Stimulated activated CD4-positive, alpha-beta T cell treated with anti-CD3 and anti-CD28 coated beads, Interleukin-1b, Interleukin-23, amount 100 ng/mL, for 4 hours (primary cell): Measurements from ENCODE around the gene NLRP1.
A peak's percentile ranks its signal among the peaks of the same experiment; 100 is the strongest.

Experiments
- DNase-seq, 2 donors: peaks; one replicate each; pipeline ENCODE4 v3.0.0-alpha.2; 2020; ENCODE audit warnings: low read depth in 2 of 2

The NLRP1 gene

DNA sequence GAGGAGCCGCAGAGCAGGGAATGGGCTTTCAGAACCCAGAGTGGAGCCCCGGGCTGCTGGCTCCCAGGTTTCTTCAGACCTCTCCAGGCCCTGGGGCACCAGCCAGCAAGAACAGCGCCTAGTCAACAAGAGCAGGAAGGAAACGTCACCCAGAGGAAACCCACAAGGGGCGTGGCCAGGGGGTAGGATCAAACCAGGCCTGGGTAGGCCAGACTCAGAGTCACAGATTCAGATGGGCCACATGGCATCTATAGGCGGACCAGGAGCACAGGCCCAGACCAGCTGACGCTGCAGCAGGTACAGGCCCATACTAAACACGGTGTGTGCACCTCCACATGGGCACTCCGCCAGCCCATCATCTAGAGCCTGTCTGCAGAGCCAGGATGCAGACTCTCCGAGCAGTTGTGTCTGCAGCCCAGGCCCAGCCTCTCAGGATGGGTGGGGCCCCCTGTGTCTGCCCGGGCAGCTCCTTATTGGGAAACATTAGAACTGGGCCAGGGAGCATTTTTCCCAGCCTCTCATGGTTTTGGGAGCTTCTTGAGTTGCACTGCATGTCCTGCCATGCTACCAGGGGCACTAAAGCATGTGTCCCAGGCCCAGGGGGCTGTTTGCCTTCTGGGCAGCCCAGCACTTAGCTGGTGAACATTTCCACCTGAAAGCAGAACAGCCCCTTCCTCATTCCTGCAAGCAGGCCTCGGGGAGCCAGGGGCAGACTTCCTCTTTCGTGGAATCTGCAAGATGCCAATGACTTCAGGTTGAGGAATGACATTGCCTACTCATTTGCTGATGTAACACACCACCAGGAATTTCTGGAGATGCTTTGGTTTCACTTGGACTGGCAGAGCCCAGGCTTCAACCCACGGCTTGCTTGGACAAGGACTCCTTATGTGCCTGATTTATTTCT lies at the start of gene NLRP1:
NLRP1 (minus strand) TSS at position 127 of the 904 bp plus-strand sequence. CDS start 552 bp downstream, outside the sequence.
- peak; percentile 85 for DNase-seq

DNA sequence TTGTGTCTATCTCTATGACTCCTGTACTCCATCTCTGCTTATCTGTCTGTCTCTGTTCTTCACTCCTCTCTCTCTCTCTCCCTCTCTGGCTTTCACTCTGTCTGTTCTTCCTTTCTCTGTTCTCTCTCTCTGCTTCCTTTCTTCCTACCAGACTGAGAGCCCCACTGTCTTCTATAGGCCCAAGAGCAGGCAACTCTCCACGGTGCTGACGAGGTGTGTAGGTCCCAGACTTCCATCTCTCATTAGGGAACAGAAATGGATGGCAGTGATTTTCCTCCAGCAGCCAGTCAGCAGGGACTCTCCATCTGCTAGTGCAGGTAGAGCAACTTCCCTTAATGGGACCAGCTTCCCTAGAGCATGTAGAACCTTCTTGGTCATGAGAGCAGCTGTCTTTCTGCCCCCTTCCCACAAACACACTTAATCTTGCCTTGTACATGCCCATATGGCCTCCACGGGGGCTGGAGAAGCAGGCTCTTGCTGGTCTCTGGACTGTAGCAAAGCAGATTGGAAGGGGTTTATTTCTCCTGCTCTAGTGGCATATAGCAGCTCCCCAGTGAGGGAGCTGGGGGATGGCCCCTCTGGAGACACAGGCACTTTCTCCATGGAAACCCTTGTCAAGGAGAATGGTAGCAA lies 47.8 kb upstream of the NLRP1 start:
- DNase-seq: no peak

DNA sequence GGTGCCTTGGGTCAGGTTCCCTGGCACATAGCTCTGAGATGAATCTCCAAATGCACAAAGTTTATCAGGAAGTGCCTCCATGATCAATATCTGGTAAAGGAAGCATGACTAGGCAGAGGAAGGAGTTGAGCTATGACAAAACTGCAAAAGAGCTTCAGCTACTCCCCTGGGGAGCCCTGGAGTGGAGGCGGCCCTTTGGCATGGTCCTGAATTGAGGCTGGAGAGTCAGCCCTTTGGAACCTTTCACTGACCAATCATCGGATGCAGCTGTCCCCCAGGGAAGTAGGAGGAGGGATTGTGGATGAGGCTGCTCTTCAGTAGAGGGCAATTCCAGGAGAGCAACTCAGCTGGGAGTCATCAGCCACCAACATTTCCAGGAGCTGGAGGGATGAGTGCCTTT lies 46.1 kb upstream of the NLRP1 start:
- no peak for DNase-seq

DNA sequence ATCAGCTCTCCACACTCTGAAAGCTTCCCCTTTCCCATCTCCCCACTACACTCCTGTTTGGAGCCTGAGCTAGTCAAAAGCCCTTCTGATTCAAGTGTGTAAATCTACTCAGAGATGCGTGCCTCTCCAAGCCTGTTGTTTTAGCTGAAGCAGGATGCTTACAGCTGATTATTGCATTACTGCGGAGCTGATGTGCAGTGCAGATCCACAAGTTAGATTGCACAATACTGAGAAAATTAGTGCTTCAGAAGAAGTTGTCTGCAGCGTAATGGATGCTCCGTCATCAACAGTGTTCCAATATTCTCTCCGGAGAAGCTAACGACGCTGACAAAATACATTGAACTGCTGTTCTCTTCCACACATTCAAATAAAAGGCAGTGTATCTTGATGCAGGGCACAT lies 44.8 kb upstream of the NLRP1 start:
- no peak for DNase-seq

DNA sequence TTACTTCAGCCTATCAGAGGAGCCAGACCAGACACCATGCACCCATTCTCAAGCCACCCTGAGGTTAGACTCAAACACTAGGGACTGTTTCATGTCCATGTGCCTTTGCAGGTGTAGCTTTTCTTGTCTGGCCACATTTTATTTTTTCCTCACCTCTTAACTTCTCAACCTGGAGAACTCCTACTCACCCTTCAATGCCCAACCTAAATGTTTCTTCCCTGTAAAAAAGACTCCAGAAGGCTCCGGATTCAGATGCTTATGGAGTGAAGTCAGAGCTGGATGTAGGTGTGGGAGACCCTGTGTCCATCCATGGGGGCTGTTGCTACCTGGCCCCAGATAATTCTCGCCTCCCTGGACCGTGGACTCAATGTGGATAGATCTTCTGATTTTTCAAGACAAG lies 44.0 kb upstream of the NLRP1 start:
- DNase-seq: no peak

DNA sequence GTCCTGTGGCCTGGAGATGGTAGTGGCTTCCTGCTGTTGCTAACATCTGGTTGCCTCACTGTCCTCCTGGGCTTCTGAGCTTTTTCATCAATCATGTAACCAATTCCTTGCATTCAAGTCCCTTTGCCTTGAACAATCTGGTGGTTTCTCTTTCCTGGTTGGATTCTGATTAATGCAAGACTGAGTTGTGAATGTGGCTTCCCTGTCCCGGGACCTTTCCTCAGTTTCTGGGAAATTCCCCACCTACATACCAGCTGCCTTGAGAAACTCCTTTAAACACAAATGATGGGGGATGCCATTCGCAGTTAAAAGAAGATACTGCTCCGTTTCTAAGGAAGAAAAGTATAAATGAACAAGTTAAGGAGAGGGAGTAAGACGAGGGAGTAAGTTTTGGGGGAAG lies 39.9 kb upstream of the NLRP1 start:
- no peak for DNase-seq

DNA sequence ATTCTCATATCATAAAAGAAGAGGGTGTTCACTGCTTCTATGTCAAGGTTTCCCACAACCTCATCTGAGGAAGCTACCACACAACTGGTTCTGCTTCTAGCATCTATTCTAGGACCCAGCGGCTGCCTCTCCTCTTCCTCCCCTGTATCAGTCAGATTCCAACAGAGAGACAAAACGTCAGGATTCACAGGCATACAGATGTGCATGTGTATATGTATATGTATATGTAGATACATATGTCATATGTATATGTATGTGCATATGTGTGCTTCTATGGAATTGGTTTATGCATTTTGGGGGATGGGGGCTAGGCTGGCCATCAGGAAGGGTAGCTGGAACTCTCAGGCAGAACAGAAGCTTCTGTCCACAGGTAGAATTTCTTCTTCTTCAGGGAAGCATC lies 37.4 kb upstream of the NLRP1 start:
- no peak for DNase-seq

DNA sequence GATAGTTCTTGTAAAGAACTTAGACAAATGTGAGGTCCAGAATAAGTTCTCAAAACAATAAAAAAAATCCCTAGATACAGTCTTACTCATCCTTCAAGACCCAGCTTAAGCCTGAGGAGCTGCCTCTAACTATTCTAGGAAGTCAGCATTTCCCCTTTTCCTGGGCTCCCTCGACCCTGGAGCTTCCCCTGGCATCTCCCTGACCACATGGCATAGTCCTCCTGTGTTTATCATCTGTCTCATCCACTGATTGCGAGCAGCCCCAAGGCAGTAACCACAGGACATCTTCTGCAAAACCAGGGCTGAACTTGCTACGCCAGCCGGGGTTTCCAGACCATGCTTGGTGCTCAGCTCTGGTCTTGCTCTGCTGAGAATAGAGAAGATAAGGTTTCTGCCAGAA lies 36.7 kb upstream of the NLRP1 start:
- DNase-seq: no peak

DNA sequence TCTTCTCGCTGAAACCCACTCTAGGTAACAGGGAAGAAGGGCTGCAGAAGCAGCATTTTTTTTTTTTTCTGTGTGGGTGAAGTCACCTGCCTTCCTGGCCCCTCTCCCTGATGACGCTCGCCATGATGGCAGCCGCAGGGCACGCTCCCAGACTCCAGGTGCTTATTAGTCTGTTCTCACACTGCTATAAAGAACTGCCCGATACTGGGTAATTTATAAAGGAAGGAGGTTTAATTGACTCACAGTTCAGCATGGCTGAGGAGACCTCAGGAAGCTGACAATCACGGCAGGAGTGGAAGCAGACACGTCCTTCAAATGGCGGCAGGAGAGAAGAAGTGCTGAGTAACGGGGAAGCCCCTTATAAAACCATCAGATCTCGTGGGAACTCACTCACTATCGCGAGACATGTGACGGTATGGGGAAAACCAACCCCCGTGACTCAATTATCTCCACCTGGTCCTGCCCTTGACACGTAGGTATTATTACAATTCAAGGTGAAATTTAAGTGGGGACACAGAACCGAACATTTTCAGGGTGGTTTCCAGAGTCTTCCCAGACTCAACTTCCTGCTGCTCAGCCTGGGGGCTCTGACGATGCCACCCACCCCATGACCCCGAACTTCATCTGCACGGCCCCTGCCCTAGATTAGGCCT lies 34.9 kb upstream of the NLRP1 start:
- DNase-seq: no peak

DNA sequence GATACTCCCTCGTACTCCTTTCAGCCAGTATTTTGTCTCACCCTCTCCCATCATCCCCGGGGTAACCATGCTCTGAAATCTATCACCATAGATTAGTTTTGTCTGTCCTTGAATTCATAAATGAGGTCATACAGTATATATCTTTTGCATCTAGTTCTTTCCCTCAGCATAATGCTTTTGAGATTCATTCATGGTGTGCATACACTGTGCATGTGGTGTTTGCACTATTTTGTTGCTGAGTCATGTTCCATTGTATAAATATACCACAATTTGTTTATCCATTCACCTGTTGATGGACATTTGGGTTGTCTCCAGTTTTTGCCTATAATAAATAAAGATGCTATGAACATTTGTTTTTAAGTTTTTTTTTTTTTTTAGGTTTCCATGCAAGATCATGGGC lies 34.2 kb upstream of the NLRP1 start:
- DNase-seq: no peak

DNA sequence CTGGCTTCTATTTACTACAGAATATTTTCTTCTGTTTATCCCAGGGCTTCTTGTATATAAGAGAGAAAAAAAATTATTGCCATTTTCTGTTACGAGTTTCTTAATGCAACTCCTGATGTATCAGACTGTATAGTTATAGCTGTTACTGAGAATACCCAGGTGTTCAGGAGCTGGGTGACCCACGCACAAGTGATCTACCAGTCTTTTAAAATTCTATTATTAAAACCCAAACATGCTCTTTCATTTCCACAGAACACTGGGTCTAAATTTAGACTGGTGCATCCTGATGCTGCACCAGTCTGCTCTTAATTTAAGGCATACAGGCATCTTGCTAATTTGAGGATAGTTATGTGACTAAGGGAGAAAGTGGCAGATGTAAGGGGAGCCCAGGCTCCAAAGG lies 31.2 kb upstream of the NLRP1 start:
- no peak for DNase-seq

DNA sequence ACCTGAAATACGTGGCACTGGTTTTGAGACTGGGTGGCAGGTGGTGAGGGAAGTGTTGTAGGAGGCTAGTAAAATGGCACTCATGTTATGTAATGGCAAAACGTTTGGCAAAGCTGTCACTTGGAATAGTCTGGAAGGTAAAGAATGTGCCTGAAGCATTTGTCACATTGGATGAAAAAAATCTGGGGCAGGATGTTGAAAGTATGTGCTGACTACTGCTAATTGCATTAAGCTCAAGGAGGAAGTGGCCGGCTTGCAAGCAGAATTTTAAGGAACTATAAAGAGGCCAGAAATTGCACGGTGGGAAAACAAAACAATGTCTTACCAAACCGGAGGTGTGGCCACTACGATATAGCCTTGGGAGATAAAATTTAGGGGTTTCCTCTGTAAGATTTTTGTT lies 26.6 kb upstream of the NLRP1 start:
- no peak for DNase-seq

DNA sequence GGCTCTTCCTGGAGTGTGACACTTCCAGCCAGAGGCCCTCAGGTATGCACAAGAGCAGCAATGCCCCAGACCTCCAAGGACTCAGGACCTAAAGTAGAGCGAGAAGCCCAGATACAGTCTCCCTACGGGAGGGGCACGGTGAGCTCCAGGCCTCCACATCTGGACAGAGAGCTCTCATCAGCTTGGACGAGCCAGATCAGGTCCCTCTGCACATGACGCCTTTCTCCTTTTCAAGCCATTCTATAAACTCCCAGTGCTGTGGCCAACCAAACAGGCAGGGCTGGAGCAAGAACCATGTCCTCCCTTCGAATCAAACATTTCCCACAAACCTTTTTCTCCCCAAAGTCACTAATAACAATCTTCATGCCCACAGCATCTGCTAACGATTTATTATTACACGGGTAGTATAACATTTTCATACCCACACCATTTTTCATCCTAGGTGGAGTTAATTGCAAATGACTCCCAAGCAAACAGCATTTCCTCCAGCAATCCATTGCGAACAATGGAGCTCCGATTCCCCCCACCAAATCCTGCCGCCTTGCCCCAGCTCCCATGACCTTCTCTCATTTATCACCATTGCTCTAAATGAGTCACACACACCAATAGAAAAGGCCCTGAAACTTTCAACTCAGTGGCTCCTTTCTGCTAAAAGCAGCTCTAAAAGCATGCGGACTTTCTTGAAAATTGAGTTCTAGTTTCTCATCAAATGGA lies 24.2 kb upstream of the NLRP1 start:
- DNase-seq: no peak

DNA sequence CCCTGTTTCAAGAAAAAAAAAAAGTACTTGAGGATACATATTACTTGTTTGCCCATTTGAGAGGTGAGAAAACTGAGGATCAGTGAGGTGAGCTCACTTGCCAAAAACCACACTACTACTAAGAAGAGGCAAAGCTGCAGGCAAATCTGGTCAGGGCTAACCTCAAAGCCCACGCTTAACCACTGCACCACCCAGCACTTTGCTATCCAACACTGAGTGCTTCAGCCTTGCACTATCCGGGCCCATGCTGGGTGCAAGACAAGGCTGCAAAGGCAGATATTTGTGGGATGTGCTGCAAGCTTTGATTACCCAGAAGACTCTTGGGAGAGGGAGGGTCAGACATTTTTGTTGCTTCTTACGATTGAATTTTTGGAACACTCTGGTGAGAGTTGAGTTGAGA lies 23.6 kb upstream of the NLRP1 start:
- DNase-seq: no peak

DNA sequence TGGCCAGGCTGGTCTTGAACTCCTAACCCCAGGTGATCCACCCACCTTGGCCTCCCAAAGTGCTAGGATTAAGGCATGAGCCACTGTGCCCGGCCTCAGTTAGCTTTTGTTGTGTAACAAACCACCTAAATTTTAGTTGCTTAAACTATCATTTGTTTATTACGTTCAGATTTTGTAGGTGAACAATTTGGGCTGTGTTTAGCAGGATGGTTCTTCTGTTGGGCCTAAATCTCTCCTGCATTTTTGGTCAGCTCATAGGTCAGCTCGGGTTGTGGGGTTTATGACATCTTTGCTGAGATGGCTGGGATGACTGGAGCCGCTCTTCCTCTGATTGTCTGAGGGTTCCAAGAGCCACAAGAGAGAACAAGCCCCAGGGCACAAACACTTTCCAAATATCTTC lies 21.1 kb upstream of the NLRP1 start:
- DNase-seq: no peak

DNA sequence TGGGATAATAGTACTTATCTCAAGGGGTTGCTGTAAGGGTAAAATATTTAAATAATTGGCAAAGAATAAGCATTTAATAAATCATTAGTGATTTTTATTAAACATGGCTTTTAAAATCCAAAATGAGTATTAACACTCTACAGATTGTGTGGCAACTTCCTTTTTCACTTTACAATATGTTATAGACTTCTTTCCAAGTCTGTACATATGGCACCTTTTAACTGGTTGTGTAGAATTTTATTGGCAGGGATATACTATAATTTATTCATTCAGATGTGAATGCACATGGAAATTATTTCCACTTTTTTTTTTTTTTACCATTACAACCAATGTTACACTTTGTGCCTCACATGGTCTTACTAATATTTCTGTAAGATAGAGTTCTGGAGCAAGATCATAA lies 15.7 kb upstream of the NLRP1 start:
- DNase-seq: no peak

DNA sequence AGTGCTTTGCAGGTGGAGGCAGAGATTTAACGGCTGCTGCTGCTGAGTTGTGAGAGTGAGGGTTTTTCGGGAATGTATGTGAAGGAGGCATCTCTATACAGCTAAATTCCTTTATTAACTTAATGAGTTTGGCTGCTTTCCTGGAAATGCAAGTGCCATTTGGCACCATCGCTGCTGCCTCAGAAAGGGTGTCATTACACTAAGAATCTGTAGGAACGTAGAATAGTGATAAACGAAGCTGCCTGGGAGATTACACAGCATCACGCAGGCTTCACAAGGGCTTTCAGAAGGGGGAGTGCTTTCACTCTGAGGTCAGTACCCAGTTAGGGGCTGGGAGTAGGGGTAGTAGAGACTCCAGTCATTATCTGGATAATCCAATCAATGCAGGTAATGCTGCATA lies 14.1 kb upstream of the NLRP1 start:
- no peak for DNase-seq

DNA sequence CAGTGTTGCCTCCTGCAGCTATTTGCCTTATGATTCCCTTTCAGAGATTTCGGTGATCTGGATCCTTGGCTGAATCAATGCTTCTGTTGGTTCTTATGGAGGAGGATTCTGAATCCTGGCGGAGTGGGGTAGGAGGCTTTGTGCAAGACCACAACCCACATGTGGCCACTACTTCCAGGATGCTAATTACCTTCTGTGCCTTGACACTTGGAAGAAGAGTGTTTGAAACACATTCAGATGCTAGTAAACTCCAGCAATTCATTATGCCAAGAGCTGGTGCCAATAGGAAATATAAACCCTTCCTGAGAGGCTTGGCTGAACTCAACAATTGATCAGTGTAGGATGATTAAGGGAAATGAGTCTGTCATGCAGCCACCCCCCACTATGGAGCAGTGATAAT lies 12.1 kb upstream of the NLRP1 start:
- no peak for DNase-seq

DNA sequence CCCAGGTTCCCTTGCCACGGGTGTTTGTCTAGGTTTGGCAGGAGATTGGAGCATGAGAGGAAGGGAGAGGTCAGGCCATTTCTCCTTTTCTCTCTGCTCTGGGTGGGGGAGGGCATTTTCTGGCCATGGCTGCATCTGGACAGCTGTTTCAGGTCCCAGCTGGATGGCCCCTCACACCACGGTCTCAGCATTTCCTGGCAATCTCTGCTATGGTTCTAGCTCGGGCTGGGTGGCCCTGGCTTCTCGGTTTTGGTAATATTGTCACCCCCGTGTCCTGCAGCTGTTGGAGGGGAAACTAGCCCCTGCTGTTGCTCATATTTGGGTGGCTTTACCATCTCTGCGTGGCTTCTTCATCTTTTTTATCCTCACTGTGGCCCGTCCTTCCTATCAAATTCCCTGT lies 11.5 kb upstream of the NLRP1 start:
- DNase-seq: no peak

DNA sequence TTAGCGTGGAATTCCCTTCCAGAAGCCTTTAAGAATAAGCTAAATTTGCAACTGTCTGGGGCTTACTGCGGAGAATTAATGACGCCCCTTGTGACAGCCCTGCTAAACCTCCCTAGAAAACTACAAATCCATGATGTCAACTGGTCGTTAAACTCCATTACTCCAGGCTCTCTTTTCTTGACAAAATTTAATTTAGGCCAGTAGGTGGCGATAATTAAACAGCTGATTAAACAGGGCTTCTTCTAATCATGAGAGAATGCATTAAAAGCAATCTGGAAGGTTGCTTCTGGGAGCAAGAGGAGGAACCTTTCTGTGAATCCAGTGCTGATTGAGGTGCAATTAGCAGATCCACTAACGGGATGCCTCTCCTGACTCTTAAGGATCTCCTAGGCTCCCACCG lies 8.1 kb upstream of the NLRP1 start:
- no peak for DNase-seq

DNA sequence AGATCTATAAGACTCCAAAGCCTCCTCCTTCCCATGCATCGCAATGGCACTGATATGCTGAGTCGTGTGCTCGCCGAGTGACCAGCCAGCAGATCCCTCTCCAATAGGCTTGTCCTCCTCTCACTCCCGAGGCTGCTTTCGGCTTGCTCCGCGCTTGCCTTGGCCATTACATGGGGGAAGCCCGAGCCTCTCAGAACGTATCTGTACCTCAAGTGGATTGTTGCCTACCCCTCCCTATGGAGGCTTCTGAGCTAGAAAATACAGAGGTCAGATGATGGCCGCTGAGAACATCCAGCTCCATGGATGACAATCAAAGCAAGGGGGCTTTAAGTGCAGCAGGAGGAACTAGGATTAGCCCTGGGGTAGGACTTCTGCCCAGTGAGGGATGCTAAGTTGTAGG lies 7.7 kb upstream of the NLRP1 start:
- DNase-seq: no peak

DNA sequence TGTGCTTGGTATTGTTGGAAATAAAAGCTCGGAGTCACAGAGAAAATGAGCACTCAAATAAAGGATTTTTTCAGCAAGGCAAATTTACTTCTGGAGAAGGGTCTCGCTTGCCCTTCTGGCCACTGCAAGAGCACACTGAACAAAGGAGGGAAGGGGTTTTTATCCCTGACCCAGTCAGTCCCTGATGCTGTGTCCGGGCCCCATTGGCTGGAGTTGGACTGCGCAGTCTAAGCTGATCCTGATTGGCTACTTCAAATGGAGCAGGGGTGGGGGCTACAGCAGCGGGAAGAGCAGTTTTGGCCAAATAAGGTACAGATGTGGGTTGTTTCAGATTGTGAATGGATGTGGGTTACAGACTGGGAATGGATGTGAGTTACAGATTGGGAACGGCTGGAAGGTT lies 4.3 kb upstream of the NLRP1 start:
- no peak for DNase-seq
